SK-N-SH treated with all-trans-retinoic acid at 6 μM for 48 hours (cell line): ENCODE results near the gene HBB.

Experiments
- ATAC-seq: fragments of 200-7000 bp; cut with Tn5 transposase; 3 replicates; pipeline ENCODE4 v1.9.1; 2020; ENCODE audit warnings: mild to moderate bottlenecking, moderate library complexity
- ARNTL ChIP-seq: fragments of 450-650 bp; formaldehyde crosslinking; IDR thresholded peaks from 2 replicates; pipeline ENCODE4 v1.5.0; 2020; ENCODE audit warnings: low read depth, mild to moderate bottlenecking, moderate library complexity, borderline replicate concordance
- BACH2 ChIP-seq: fragments of 250-450 bp; sonication (Bioruptor Pico); IDR thresholded peaks from 2 replicates; pipeline ENCODE4 v1.9.0; 2021; ENCODE audit warnings: mild to moderate bottlenecking, borderline replicate concordance
- CREB5 ChIP-seq: fragments of 250-450 bp; sonication (Bioruptor Pico); IDR thresholded peaks from 2 replicates; pipeline ENCODE4 v1.5.1; 2020; ENCODE audit warnings: low read depth, mild to moderate bottlenecking, moderate library complexity
- CSDC2 ChIP-seq: fragments of 250-450 bp; sonication (Bioruptor Pico); IDR thresholded peaks from 2 replicates; pipeline ENCODE4 v1.5.0; 2020; ENCODE audit warnings: mild to moderate bottlenecking, moderate library complexity
- CSRNP3 ChIP-seq: fragments of 250-450 bp; sonication (Bioruptor Pico); IDR thresholded peaks from 2 replicates; pipeline ENCODE4 v1.5.1; 2021; ENCODE audit warnings: mild to moderate bottlenecking, moderate library complexity
- ESRRG ChIP-seq: fragments of 250-450 bp; sonication (Bioruptor Pico); IDR thresholded peaks from 2 replicates; pipeline ENCODE4 v1.6.1; 2021; ENCODE audit warnings: mild to moderate bottlenecking
- GLIS3 ChIP-seq: fragments of 250-450 bp; sonication (Bioruptor Pico); IDR thresholded peaks from 2 replicates; pipeline ENCODE4 v1.5.0; 2020; ENCODE audit warnings: mild to moderate bottlenecking, moderate library complexity
- ISL1 ChIP-seq: fragments of 250-450 bp; sonication (Bioruptor Pico); IDR thresholded peaks from 2 replicates; pipeline ENCODE4 v2.1.2; 2022; ENCODE audit warnings: mild to moderate bottlenecking, moderate library complexity
- OSR1 ChIP-seq: fragments of 250-450 bp; sonication (Bioruptor Pico); IDR thresholded peaks from 2 replicates; pipeline ENCODE4 v1.8.0; 2022; ENCODE audit warnings: moderate library complexity, mild to moderate bottlenecking, inconsistent platforms
- PPARA ChIP-seq: fragments of 250-450 bp; sonication (Bioruptor Pico); IDR thresholded peaks from 2 replicates; pipeline ENCODE4 v1.5.0; 2020; ENCODE audit warnings: mild to moderate bottlenecking, borderline replicate concordance
- RARB ChIP-seq: fragments of 250-450 bp; sonication (Bioruptor Pico); IDR thresholded peaks from 2 replicates; pipeline ENCODE4 v1.8.0; 2021; ENCODE audit warnings: mild to moderate bottlenecking, moderate library complexity
- SNAI2 ChIP-seq: fragments of 250-450 bp; sonication (Bioruptor Pico); IDR thresholded peaks from 2 replicates; pipeline ENCODE4 v1.5.0; 2020; ENCODE audit warnings: mild to moderate bottlenecking, moderate library complexity
- TCF4 ChIP-seq: fragments of 250-450 bp; sonication (Bioruptor Pico); IDR thresholded peaks from 2 replicates; pipeline ENCODE4 v1.8.0; 2021; ENCODE audit warnings: mild to moderate bottlenecking, moderate library complexity, borderline replicate concordance
- TOX ChIP-seq: fragments of 250-450 bp; sonication (Bioruptor Pico); IDR thresholded peaks from 2 replicates; pipeline ENCODE4 v1.8.0; 2021; ENCODE audit warnings: mild to moderate bottlenecking, moderate library complexity, borderline replicate concordance
- ZC3H10 ChIP-seq: fragments of 250-450 bp; sonication (Bioruptor Pico); IDR thresholded peaks from 2 replicates; pipeline ENCODE4 v1.5.1; 2021; ENCODE audit warnings: mild to moderate bottlenecking, moderate library complexity
- ZFP3 ChIP-seq: fragments of 250-450 bp; sonication (Bioruptor Pico); IDR thresholded peaks from 2 replicates; pipeline ENCODE4 v1.5.0; 2020; ENCODE audit warnings: mild to moderate bottlenecking, moderate library complexity
- ZFP30 ChIP-seq: fragments of 450-650 bp; formaldehyde crosslinking; IDR thresholded peaks from 2 replicates; pipeline ENCODE4 v1.5.0; 2022; ENCODE audit warnings: mild to moderate bottlenecking, moderate library complexity
- ZNF565 ChIP-seq: fragments of 450-650 bp; formaldehyde crosslinking; conservative IDR thresholded peaks from 2 replicates; pipeline ENCODE4 v1.5.0; 2020; ENCODE audit warnings: low read depth, mild to moderate bottlenecking, moderate library complexity
- ZNF70 ChIP-seq: fragments of 450-650 bp; formaldehyde crosslinking; IDR thresholded peaks from 2 replicates; pipeline ENCODE4 v1.5.0; 2020; ENCODE audit warnings: mild to moderate bottlenecking, moderate library complexity
- ZNF8 ChIP-seq: fragments of 450-650 bp; formaldehyde crosslinking; IDR thresholded peaks from 2 replicates; pipeline ENCODE4 v1.5.0; 2020; ENCODE audit warnings: mild to moderate bottlenecking, moderate library complexity
- TF ChIP-seq, protein P1 (sequence below): fragments of 250-450 bp; sonication (Bioruptor Pico); IDR thresholded peaks from 2 replicates; pipeline ENCODE4 v1.5.0; 2020; ENCODE audit warnings: mild to moderate bottlenecking, moderate library complexity
- TF ChIP-seq, protein P2 (sequence below): fragments of 250-450 bp; sonication (Bioruptor Pico); IDR thresholded peaks from 2 replicates; pipeline ENCODE4 v1.8.0; 2020; ENCODE audit warnings: mild to moderate bottlenecking, moderate library complexity, borderline replicate concordance

Gene HBB

GRCh38 chr11:5242933-5243815 lies 16.3 kb upstream of the HBB start:
- ATAC-seq: no peak
- TF ChIP-seq CSRNP3 (CRISPR knock-in tag) (no peak), ZFP3 (CRISPR knock-in tag) (no peak), BACH2 (CRISPR knock-in tag) (no peak), ZNF565 (CRISPR knock-in tag) (no peak), OSR1 (CRISPR knock-in tag) (no peak), RARB (no peak), ZC3H10 (CRISPR knock-in tag) (no peak), ZNF8 (CRISPR knock-in tag) (no peak), SNAI2 (CRISPR knock-in tag) (no peak)
- TF ChIP-seq, protein P1, sequence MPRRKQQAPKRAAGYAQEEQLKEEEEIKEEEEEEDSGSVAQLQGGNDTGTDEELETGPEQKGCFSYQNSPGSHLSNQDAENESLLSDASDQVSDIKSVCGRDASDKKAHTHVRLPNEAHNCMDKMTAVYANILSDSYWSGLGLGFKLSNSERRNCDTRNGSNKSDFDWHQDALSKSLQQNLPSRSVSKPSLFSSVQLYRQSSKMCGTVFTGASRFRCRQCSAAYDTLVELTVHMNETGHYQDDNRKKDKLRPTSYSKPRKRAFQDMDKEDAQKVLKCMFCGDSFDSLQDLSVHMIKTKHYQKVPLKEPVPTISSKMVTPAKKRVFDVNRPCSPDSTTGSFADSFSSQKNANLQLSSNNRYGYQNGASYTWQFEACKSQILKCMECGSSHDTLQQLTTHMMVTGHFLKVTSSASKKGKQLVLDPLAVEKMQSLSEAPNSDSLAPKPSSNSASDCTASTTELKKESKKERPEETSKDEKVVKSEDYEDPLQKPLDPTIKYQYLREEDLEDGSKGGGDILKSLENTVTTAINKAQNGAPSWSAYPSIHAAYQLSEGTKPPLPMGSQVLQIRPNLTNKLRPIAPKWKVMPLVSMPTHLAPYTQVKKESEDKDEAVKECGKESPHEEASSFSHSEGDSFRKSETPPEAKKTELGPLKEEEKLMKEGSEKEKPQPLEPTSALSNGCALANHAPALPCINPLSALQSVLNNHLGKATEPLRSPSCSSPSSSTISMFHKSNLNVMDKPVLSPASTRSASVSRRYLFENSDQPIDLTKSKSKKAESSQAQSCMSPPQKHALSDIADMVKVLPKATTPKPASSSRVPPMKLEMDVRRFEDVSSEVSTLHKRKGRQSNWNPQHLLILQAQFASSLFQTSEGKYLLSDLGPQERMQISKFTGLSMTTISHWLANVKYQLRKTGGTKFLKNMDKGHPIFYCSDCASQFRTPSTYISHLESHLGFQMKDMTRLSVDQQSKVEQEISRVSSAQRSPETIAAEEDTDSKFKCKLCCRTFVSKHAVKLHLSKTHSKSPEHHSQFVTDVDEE (CRISPR knock-in tag): no peak

DNA sequence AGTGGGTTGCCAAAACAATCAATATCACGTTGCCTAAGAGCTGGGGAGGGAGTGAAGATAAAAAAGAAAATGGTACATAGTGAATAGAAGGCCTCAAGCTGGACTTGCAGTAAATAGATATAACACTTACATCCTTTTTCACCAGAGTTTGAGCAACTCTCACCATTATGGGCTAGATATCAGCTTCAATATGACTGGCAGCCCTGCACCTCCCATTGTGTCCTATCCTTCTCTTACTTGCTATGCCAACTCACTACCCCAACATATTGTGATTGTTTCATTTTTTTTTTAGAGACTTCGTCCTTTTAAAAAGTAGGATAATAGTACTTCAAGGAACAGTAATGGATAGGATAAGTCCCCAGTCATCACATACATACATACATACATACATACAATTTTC lies 15.3 kb upstream of the HBB start:
- no peak for ATAC-seq
- no peak for TF ChIP-seq SNAI2 (CRISPR knock-in tag)
- no peak for TF ChIP-seq TOX (CRISPR knock-in tag)
- no peak for TF ChIP-seq CSDC2
- no peak for TF ChIP-seq ZNF70 (CRISPR knock-in tag)
- no peak for TF ChIP-seq ZNF565 (CRISPR knock-in tag)
- no peak for TF ChIP-seq TCF4 (CRISPR knock-in tag)
- no peak for TF ChIP-seq ZNF8 (CRISPR knock-in tag)
- no peak for TF ChIP-seq ZC3H10 (CRISPR knock-in tag)
- TF ChIP-seq ZFP3 (CRISPR knock-in tag): no peak
- TF ChIP-seq GLIS3: no peak
- TF ChIP-seq, protein P2, sequence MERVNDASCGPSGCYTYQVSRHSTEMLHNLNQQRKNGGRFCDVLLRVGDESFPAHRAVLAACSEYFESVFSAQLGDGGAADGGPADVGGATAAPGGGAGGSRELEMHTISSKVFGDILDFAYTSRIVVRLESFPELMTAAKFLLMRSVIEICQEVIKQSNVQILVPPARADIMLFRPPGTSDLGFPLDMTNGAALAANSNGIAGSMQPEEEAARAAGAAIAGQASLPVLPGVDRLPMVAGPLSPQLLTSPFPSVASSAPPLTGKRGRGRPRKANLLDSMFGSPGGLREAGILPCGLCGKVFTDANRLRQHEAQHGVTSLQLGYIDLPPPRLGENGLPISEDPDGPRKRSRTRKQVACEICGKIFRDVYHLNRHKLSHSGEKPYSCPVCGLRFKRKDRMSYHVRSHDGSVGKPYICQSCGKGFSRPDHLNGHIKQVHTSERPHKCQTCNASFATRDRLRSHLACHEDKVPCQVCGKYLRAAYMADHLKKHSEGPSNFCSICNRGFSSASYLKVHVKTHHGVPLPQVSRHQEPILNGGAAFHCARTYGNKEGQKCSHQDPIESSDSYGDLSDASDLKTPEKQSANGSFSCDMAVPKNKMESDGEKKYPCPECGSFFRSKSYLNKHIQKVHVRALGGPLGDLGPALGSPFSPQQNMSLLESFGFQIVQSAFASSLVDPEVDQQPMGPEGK: no peak
- no peak for TF ChIP-seq ISL1
- TF ChIP-seq BACH2 (CRISPR knock-in tag): no peak
- TF ChIP-seq ZFP30 (CRISPR knock-in tag): no peak
- no peak for TF ChIP-seq CREB5 (CRISPR knock-in tag)
- no peak for TF ChIP-seq PPARA (CRISPR knock-in tag)

GRCh38 chr11:5241458-5241857 lies 14.6 kb upstream of the HBB start:
- no peak for TF ChIP-seq ZC3H10 (CRISPR knock-in tag)
- TF ChIP-seq ZFP30 (CRISPR knock-in tag): no peak
- ATAC-seq: no peak

DNA sequence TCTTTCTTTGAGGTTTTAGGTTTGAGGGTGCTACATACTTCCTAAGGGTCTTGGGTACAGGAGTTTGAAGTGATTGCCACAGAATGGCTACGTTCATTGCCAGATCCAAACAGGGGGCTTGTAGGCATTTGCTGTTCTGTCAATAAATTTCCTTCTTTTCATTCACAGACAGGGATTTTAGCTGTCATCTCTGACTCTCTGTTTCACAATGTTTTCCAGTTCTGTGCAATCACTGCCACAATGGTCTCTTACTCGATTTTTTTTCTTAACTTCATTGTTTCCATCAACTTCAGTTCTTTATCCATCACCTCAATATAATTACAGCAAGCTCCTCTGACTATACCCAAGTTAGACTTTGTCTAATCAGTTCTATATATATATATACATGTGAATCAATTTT lies 13.6 kb upstream of the HBB start:
- ATAC-seq: no peak
- TF ChIP-seq PPARA (CRISPR knock-in tag) (no peak), ARNTL (no peak), ZFP30 (CRISPR knock-in tag) (no peak), ZC3H10 (CRISPR knock-in tag) (no peak), TCF4 (CRISPR knock-in tag) (no peak), ZFP3 (CRISPR knock-in tag) (no peak), ZNF8 (CRISPR knock-in tag) (no peak), ESRRG (CRISPR knock-in tag) (no peak), ZNF70 (CRISPR knock-in tag) (no peak), CSDC2 (no peak), GLIS3 (no peak), CSRNP3 (CRISPR knock-in tag) (no peak), OSR1 (CRISPR knock-in tag) (no peak)
- TF ChIP-seq, protein P1 (CRISPR knock-in tag): no peak
